ENCODE data around the gene ACIN1.
"Not testable (repeated sequence)": the region's sequence is repeated elsewhere in the genome, so short reads cannot be mapped to it uniquely, and the experiment has no call there.

Gene ACIN1

DNA sequence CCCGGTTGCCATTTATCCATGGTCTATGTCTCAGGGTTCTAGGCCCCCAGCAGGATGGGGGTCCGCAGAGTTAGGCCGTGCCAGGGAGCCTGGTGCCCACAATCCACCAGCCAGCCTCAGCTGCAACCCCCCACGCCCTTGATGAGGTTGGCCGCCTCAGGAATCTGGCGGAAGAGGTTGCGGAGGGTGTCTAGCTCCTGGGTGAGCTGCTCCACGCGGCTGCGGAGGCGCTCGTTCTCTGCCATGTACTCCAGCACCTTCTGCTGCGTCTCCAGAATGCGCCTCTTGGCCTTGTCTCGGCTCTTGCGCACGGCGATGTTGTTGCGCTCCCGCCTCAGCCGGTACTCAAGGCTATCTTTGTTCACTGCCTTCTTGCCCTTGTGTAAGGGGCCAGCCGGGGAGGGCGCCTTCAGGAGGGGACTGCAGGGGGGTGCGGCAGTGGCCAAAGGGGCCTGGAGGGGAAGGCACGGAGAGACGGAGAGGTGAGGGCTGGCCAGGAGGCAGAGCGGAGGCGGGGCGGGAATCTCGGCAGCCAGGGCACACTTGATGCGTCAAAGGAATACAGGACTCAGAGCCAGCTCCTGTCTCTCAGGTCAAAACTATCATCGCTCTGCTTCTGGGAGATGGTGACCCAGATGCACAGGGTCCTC lies 22.6 kb upstream of the ACIN1 start:
- Mint-ChIP-seq H3K27ac (peak overlapping the region; percentile 85), H3K9me3 (ENCODE audit: low read depth) (no peaks in the 10 kb centered on the region), H3K36me3 (no peaks in the 10 kb centered on the region), H3K4me3 (no peak overlapping the region), H3K27me3 (no peaks in the 10 kb centered on the region), H3K4me1 (ENCODE audit: low read depth) (peaks cover 59% of the 10 kb centered on the region)

DNA sequence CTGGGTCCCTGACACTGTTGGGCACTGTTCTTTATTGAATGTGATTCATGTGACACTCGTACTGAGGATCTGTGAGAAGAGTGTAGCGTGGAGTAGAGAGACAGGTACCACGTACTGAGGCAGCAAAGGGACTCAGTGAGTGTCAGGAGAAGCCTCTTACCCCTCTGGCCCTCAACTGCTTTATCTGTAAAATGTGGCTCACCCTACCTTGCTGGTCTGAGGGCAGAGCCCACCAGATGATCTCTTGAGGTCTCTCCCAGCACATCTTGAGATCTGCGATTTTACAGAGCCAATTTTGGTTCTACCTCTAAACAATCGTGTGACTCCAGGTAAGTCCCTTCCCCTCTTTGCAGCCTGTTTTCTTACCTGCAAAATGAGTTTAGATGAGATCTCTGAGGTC lies 21.0 kb upstream of the ACIN1 start:
- no peaks in the 10 kb centered on the region for H3K27me3 Mint-ChIP-seq
- H3K9me3 Mint-ChIP-seq (ENCODE audit: low read depth): no peaks in the 10 kb centered on the region
- H3K4me3 Mint-ChIP-seq: no peak overlapping the region
- peaks cover 49% of the 10 kb centered on the region for H3K4me1 Mint-ChIP-seq (ENCODE audit: low read depth)
- H3K36me3 Mint-ChIP-seq: no peaks in the 10 kb centered on the region
- H3K27ac Mint-ChIP-seq: peak overlapping the region; percentile 28

DNA sequence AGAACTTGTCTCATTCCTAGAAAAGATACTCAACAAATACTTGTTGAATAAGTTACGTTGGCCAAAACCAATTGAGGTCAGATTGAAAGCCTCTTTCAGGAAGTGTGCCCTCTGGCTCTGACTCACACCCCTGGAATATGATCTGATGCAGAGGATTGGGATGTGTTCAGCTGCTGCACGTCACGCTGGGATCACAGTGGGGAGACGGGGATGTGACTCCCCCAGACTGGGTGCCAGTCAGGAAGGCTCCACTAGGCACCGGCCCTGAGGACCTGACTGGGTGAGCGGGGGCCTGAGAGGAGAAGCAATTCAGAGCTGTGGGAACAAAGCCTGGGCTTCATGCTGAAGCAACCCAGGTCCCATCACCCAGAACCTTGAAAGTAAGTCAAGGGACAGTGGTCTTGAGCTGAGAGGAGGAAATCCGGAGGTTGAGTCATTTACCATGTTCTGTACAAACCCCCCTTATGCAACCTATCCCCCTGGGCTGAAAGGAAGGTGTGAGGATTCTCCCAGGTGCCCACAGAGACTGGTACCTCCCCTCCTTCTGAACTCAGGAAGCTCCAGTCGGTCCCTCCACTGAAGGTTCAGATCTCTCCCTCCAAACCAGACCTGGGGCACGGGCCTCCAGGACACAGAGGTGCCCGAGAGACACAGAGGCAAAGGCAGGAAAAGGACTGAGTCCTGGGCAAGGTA lies 20.2 kb upstream of the ACIN1 start:
- no peak overlapping the region for H3K4me3 Mint-ChIP-seq

DNA sequence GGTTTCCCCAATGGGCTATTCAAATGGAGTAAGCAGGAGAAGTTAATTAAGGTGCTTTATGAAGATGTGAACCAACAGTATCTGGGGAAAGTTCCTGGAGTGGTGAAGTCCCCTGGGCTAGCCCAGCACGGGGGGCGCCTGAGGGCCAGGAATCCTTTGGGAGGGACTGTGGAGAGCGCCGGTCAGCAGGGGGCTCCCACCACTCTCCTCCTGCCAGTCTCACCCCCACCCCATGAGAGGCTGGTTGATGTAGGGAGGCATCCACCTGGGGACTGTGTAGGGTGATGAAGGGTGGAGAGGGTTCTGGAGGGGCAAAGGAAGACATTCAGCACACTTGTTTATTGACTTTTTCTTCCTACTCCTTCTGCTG lies 19.7 kb upstream of the ACIN1 start:
- no peaks in the 10 kb centered on the region for H3K9me3 Mint-ChIP-seq (ENCODE audit: low read depth)
- no peak overlapping the region for H3K27ac Mint-ChIP-seq
- H3K27me3 Mint-ChIP-seq: no peaks in the 10 kb centered on the region
- H3K36me3 Mint-ChIP-seq: no peaks in the 10 kb centered on the region
- H3K4me3 Mint-ChIP-seq: no peak overlapping the region
- H3K4me1 Mint-ChIP-seq (ENCODE audit: low read depth): peaks cover 36% of the 10 kb centered on the region

More for the DNA sequence above, 20.2 kb upstream of the ACIN1 start:
- Mint-ChIP-seq H3K27ac (no peak overlapping the region), H3K4me1 (ENCODE audit: low read depth) (peaks cover 42% of the 10 kb centered on the region), H3K9me3 (ENCODE audit: low read depth) (no peaks in the 10 kb centered on the region), H3K36me3 (no peaks in the 10 kb centered on the region), H3K27me3 (no peaks in the 10 kb centered on the region)

DNA sequence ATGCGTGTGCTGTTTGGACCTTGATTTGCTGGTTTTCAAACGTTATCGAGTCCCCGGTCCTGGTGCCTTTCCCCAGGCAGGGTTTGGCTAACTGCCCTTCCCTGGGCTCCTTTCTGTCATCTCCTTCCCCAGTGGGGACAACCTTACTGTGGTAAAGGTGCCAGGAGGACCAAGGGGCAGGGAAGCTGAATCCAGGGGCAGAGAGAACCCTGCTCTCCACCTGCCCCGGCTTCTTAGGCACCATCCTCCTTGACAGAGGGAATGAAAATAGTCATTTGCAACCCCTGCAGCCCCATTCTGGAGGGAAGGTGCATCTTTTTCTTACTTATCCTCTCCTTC lies 19.2 kb upstream of the ACIN1 start:
- Mint-ChIP-seq H3K4me3 (no peak overlapping the region), H3K27ac (no peak overlapping the region), H3K4me1 (ENCODE audit: low read depth) (peaks cover 31% of the 10 kb centered on the region), H3K9me3 (ENCODE audit: low read depth) (no peaks in the 10 kb centered on the region), H3K27me3 (no peaks in the 10 kb centered on the region), H3K36me3 (no peaks in the 10 kb centered on the region)

DNA sequence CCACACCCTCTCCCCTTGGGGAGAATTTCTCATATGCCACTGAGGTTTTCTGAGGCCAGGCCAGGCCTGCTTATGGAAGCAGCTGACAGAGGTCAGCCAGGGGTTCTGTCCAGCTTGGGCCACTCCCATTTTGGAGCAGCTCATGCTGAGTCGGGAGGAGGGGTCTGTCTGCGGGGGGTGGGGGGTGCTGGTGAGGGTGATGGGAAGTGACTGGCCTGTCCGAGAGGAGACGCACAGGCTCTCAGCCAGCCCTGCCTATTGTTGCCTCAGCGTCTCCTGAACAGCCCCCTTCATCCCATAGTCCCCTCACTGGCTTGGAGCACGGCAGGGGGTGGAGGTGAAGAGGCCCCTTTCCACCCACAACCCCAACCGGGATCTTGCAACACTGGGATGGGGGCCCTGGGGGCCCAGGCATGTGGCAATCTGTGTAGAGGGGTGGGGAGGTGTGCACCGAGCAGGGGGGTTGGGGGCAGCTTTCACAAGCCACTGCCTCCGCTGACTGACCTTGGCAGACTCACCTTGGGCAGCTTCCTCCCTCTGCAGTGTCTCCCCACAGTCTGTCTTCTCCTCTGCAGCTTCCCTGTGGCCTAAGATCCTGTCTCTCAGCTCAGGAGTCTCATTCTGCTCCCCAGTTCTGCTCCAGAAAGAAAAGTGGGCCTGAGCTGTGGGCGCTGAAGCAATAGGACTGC lies 18.6 kb upstream of the ACIN1 start:
- H3K9me3 Mint-ChIP-seq (ENCODE audit: low read depth): no peaks in the 10 kb centered on the region

DNA sequence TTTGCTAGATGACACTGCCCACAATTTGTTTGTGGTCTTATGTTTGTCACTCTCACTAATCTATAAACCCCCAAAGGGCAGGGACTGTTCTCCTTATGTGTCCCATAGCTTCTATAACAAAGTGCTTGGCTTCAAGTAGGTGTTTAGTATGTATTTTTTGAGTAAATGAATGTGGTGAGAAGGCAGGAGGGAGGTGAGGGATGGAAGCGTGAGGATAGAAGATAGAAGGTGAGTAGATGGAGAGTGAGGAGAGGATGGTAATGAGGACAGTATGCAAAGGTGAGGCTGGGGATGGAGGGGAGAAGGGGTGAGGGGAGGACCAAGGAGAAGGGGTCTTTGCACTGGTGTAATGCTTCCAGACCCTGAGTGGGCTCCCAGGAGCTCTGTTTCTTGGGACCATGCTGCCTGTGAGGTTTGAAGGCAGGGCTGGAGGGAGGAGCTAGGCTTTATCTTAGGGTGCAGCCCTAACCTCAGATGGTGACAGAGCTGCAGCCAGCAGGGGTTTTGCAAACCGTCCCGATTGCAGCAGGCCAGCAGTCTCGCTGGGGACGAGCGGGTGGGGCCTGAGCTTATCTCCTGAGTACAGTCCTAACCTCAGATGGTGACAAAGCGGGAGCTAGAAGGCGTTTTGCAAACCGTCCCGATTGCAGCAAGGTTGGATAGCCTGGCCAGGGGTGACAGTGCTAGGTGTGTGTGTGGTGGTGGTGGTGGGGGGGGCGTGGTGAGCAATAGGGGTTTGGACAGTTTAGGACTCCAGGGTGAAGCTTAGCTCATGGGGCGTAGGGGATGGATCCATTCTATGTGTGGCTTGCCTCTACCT lies 17.6 kb upstream of the ACIN1 start:
- H3K4me3 Mint-ChIP-seq: no peak overlapping the region
- no peak overlapping the region for H3K27ac Mint-ChIP-seq
- H3K27me3 Mint-ChIP-seq: no peaks in the 10 kb centered on the region
- H3K36me3 Mint-ChIP-seq: no peaks in the 10 kb centered on the region
- H3K9me3 Mint-ChIP-seq (ENCODE audit: low read depth): no peaks in the 10 kb centered on the region
- peaks cover 17% of the 10 kb centered on the region for H3K4me1 Mint-ChIP-seq (ENCODE audit: low read depth)

More for the DNA sequence above, 18.6 kb upstream of the ACIN1 start:
- H3K4me3 Mint-ChIP-seq: no peak overlapping the region
- H3K4me1 Mint-ChIP-seq (ENCODE audit: low read depth): peaks cover 27% of the 10 kb centered on the region
- no peaks in the 10 kb centered on the region for H3K36me3 Mint-ChIP-seq
- no peaks in the 10 kb centered on the region for H3K27me3 Mint-ChIP-seq
- H3K27ac Mint-ChIP-seq: no peak overlapping the region

DNA sequence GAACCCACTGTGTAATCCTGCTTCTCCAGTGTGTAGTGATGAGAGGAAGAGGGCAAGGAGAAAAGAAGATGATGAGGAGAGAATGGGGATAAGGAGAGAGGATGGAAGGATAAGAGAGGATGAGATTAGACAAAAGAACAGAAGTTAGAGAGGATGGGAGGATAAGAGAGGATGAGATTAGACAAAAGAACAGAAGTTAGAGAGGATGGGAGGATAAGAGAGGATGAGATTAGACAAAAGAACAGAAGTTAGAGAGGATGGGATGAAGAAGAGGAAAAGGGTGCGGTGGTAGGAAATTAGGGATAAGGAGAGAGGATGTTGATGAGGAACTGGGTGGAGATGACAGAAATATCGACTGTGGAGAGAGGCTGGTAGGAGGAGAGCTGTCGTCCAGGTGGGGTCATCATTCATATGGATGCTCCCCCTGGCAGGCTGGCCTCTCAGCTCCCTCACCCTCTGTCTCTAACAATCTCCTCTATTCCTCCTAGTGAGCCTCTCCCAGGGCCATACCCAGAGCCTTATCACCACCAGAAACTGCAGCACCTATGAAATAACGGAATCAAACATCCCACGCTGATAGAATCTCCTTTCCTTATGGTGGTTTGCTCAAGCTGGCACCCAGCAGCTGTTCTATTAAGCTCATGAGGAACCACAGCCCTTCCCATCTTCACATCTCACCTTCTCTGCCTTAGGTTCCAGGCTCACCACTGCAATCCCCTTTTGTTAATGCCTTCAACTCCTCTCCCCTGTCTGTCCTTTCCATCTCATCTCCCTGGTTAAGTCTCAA lies 15.8 kb upstream of the ACIN1 start:
- Mint-ChIP-seq H3K4me3 (no peak overlapping the region), H3K36me3 (no peaks in the 10 kb centered on the region), H3K27me3 (no peaks in the 10 kb centered on the region), H3K27ac (no peak overlapping the region), H3K4me1 (ENCODE audit: low read depth) (peaks cover 5% of the 10 kb centered on the region), H3K9me3 (ENCODE audit: low read depth) (no peaks in the 10 kb centered on the region)

DNA sequence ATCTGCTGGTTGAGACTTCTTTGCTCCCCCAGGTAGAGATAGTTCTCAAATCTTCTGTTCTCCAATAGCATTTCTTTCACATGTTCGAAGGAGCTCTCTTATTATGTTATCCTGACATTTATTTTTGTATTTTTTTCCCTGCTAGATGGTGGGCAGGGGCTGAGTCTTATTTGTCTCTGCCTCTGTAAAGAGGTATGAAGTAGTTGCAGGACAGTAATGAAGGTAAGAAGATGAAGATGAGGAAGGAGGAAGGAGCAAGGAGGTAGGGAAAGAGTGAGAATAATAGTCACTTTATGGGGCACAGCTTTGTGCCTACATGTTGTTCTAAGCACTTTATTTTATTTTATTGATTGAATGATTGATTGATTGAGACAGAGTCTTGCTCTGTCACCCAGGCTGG lies 14.8 kb upstream of the ACIN1 start:
- Mint-ChIP-seq H3K4me1 (ENCODE audit: low read depth) (peaks cover under 1% of the 10 kb centered on the region), H3K27ac (no peak overlapping the region), H3K36me3 (no peaks in the 10 kb centered on the region), H3K4me3 (no peak overlapping the region), H3K9me3 (ENCODE audit: low read depth) (no peaks in the 10 kb centered on the region), H3K27me3 (no peaks in the 10 kb centered on the region)

DNA sequence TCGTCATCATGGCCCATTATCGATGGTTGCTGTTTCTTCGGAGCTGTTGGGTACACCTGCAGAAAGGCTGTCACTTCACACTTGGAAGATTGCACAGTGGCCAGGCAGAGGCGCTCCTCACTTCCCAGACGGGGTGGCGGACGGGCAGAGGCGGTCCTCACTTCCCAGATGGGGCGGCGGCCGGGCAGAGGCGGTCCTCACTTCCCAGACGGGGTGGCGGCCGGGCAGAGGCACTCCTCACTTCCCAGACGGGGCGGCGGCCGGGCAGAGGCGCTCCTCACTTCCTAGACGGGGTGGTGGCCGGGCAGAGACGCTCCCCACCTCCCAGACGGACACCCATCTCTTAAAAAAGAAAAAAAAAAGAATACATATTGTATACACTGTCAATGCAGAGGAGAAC lies 13.2 kb upstream of the ACIN1 start:
- H3K9me3 Mint-ChIP-seq (ENCODE audit: low read depth); H3K27ac Mint-ChIP-seq; H3K4me3 Mint-ChIP-seq; H3K27me3 Mint-ChIP-seq; H3K36me3 Mint-ChIP-seq; H3K4me1 Mint-ChIP-seq (ENCODE audit: low read depth): not testable (repeated sequence)

DNA sequence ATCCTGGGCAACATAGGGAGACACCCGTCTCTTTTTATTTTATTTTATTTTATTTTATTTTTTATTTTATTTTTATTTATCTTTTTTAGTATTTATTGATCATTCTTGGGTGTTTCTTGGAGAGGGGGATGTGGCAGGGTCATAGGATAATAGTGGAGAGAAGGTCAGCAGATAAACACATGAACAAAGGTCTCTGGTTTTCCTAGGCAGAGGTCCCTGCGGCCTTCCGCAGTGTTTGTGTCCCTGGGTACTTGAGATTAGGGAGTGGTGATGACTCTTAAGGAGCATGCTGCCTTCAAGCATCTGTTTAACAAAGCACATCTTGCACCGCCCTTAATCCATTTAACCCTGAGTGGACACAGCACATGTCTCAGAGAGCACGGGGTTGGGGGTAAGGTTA lies 12.7 kb upstream of the ACIN1 start:
- not testable (repeated sequence) for H3K36me3 Mint-ChIP-seq; H3K4me3 Mint-ChIP-seq; H3K27ac Mint-ChIP-seq; H3K27me3 Mint-ChIP-seq; H3K4me1 Mint-ChIP-seq (ENCODE audit: low read depth); H3K9me3 Mint-ChIP-seq (ENCODE audit: low read depth)

DNA sequence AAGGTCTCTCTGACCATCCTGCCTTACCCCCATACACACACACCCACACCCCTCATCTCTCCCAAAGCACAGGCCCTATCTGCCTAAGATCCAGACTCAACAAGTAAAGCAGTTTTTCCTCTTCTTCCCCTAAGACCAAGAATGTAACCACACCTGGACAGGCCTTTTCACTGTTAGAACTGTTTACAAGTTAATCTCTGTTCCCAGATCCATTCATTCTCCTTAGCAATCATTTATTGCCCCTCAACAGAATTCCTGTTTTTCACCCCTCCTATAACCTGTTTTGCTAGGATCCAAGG lies 11.8 kb upstream of the ACIN1 start:
- Mint-ChIP-seq H3K4me1 (ENCODE audit: low read depth) (no peaks in the 10 kb centered on the region), H3K4me3 (no peak overlapping the region), H3K27ac (no peak overlapping the region), H3K27me3 (no peaks in the 10 kb centered on the region), H3K36me3 (no peaks in the 10 kb centered on the region), H3K9me3 (ENCODE audit: low read depth) (no peaks in the 10 kb centered on the region)

DNA sequence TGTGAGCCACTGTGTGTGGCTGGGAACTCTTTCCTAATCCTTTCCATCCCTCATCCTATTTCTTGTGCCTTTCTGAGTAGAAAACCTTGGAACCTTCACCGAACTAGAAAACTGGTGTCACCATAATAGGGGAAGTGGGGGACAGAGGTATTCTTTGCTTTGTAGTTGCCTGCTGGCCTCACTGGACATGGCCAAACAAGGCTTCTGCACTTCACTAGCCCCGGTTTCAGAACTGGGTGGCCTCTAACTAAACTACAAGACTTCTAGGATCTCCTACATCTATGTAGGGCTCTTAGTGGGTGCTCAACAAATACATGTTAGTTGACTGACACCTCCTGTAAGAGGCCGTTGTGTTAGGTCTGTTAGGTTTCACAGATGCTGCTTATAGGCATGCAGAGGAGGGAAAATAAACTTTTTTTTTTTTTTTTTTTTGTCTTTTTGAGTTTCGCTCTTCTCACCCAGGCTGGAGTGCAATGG lies 10.4 kb upstream of the ACIN1 start:
- H3K27ac Mint-ChIP-seq: no peak overlapping the region
- H3K9me3 Mint-ChIP-seq (ENCODE audit: low read depth): no peaks in the 10 kb centered on the region
- H3K27me3 Mint-ChIP-seq: no peaks in the 10 kb centered on the region
- H3K4me3 Mint-ChIP-seq: no peak overlapping the region
- no peaks in the 10 kb centered on the region for H3K4me1 Mint-ChIP-seq (ENCODE audit: low read depth)
- H3K36me3 Mint-ChIP-seq: no peaks in the 10 kb centered on the region

DNA sequence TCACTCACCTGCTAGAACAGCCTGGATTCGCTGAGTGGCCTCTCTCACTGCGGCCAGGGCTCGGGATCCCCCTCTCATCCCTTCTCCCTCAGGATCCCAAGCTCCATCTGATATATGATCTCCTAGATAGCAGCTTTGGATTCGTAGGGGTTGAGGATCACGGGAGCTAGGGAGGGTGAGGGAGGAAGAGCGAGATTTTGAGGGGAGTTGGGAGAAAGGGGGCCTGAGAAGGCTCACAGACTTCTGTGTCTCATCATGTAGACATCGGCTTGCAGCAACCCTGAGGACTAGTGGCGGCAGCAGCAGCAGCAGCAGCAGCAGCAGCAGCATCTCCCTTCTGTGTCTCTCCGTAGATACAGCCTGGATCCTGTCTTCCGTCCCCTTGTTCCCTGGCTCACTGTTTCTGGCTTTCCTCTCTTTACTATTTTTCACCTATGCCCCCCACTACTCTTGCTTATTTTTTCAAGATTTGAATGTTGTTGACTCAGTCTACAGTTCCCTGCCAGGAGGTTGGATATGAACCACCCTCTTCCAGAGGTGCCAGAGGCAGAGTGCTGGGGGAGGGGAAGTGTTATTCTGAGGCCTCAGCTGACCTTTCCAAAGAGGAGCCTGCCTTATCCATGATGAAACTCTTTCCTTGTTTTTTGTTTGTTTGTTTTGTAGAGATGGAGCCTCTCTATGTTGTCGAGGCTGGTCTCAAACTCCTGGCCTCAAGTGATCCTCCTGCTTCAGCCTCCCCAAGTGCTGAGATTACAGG lies 9.8 kb upstream of the ACIN1 start, which contains the start of gene CIROP:
TSS of gene CIROP (minus strand) at position 399 of the 757 bp plus-strand sequence. CDS start at position 330, 69 bp downstream.
- H3K27ac Mint-ChIP-seq: no peak within 1 kb of the TSS
- H3K9me3 Mint-ChIP-seq (ENCODE audit: low read depth): no peaks in the 10 kb centered on the region
- no peak within 1 kb of the TSS for H3K4me3 Mint-ChIP-seq
- no peaks in the 10 kb centered on the region for H3K36me3 Mint-ChIP-seq
- no peaks in the 10 kb centered on the region for H3K4me1 Mint-ChIP-seq (ENCODE audit: low read depth)
- H3K27me3 Mint-ChIP-seq: no peaks in the 10 kb centered on the region

Measured in activated naive CD8-positive, alpha-beta T cell (primary cell).